Endometrial microvascular endothelial cells (primary cell): ENCODE data around the gene SH3BGRL. TPM values are rescaled to one million over a fixed set of nuclear protein-coding genes. Genes with fewer than 3 reads are reported as not detected.

Experiments
- in situ Hi-C: cut with HindIII; loops from 2 replicates; pipeline ENCODE4 v1.10.0; 2017; ENCODE audit warnings: low sequenced_read_pairs, low pct_unique_long_range_greater_than_20kb; ENCODE audit errors: inconsistent ontology term
- total RNA-seq: library from RNA; depleted of rRNA; stranded (reverse); fragments of >200 nt; gene quantifications from one replicate; pipeline ENCODE4 v1.2.3, GENCODE V29; 2015; ENCODE audit errors: inconsistent ontology term

SH3BGRL gene
- total RNA-seq, result 66.6 TPM

GRCh38 chrX:81201671-81202455 lies at the start of gene SH3BGRL, which contains the start of gene HMGN5:
Gene SH3BGRL (plus strand): TSS chrX:81202102. CDS start chrX:81202201, 99 bp downstream.
Gene HMGN5 (minus strand): TSS chrX:81201913. CDS start chrX:81121549, 80,364 bp downstream.
- in situ Hi-C loops, result no loop called here

GRCh38 chrX:81168391-81168790 lies 33.5 kb upstream of the SH3BGRL start:
- in situ Hi-C loops, result no loop called here

- in situ Hi-C loops, result no loop called here
Observed at GRCh38 chrX:81174286-81174685, 27.6 kb upstream of the SH3BGRL start.

- in situ Hi-C loops, result no loop called here
Observed at GRCh38 chrX:81195259-81195658, 6.6 kb upstream of the SH3BGRL start.

- in situ Hi-C loops, result no loop called here
Observed at GRCh38 chrX:81195712-81196111, 6.2 kb upstream of the SH3BGRL start.

DNA sequence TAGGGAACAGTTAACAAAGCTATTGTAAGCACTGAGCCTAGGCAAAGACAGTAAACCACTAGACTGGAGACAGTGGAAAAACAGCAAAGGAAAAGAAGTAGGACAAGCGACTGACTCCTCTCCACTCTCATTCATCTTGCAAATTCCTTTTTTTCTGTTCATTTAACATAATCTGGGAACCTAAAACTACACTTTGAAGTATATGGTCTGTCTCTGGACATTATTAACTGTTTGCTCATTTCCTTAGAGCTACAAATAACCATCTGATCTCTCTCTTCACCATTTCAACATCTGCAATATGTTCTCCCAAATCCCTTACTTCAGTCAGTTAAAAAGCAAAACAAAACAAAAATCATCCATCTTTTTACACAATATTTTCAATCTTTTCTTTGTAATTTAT lies 831 bp upstream of the SH3BGRL start:
- in situ Hi-C loops, result no loop called here

- in situ Hi-C loops, result no loop called here
Observed at GRCh38 chrX:81202456-81202819, 536 bp downstream of the SH3BGRL start.

DNA sequence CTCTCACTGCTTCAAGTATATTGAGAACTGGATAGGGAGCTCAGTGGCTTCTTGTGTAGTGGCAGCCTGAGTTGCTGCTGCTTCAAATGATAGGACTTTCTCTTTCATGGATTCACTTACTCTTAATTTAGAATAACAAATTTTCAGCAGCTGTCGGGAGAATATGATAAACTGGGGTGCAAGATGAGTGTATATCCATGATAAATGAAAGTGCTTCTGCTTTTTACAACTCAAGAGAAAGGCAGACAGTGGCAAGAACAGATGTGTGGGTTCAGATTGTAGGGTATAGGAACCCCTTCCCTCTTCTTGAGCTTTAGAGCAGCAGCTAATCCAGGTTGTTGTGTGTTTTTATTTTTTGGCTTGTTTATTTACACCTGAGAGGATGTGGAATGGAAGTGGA lies 1.0 kb downstream of the SH3BGRL start:
- in situ Hi-C loops, result no loop called here

GRCh38 chrX:81205551-81205950 lies 3.6 kb downstream of the SH3BGRL start:
- in situ Hi-C loops, result no loop called here

- in situ Hi-C loops, result no loop called here
Observed at GRCh38 chrX:81206476-81206875, 4.6 kb downstream of the SH3BGRL start.

DNA sequence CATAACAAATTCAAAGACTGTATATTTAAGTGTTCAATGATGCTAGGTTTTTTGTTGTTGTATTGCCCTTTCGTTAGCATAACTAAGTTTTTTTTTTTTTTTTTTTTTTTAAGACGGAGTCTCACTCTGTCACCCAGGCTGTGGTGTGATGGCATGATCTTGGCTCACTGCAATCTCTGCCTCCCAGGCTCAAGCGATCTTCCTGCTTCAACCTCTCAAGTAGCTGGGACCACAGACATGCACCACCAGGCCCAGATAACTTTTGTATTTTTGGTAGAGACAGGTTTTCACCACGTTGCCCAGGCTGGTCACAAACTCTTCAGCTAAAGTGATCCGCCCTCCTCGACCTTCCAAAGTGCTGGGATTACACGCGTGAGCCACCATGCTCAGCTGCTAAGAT lies 7.0 kb downstream of the SH3BGRL start:
- in situ Hi-C loops, result no loop called here

- in situ Hi-C loops, result no loop called here
Observed at GRCh38 chrX:81215685-81216084, 13.8 kb downstream of the SH3BGRL start.

- in situ Hi-C loops, result no loop called here
Observed at GRCh38 chrX:81229229-81229628, 27.3 kb downstream of the SH3BGRL start.

DNA sequence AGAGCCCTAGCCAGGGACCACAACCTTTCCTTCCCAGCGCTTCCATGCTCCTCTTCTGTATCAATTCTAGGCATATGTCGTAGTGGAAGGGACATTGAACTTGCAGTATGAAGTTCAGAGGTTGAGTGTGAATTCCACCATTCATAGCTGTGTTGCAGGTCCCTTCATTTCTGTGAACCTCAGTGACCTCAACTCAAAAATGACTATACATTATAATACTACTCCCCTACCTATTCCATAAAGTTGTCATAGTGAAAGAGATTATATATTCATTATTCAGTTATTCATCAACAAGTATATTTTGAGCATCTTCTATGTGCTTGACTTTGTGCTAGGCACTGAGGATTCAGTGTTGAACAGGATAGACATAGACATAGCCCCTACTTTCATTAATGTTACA lies 28.0 kb downstream of the SH3BGRL start:
- in situ Hi-C loops, result no loop called here

DNA sequence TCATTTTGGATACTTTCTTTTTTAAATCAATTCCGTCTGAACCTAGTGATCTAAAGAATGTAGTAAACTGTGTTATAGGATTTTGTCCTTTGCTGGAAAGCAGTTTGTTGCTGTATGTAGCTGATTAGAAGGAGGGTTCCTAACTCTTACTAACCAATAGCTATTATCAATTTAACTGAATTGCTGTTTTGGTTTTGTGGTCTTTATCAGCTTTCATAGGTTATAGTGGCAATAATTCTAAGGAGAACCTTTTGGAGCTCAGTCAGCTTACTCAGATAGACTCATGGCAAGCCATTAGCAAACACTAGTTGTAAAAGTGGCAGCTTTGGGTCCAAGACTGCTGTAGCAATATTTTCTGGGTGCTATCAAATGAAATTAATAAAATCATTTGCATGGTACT lies 29.6 kb downstream of the SH3BGRL start:
- in situ Hi-C loops, result no loop called here

- in situ Hi-C loops, result no loop called here
Observed at GRCh38 chrX:81232218-81232617, 30.3 kb downstream of the SH3BGRL start.

DNA sequence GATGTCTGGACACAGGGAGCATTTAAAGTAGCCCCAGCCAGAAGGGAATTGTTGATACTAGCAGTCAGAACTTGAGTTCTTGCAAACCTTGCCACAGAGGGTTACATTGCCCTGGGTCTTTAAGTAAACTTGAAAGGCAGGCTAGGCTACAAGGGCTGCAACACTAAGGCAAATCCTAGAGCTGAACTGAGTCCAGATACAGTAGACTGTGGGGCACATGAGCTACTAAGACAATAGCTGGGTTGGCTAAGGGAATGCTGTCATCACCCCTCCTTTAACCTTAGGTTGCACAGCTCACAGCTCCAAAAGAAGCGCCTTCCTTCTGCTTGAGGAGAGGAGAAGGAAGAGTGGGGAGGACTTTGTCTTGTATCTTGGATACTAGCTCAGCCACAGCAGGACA lies 35.6 kb downstream of the SH3BGRL start:
- in situ Hi-C loops, result no loop called here

DNA sequence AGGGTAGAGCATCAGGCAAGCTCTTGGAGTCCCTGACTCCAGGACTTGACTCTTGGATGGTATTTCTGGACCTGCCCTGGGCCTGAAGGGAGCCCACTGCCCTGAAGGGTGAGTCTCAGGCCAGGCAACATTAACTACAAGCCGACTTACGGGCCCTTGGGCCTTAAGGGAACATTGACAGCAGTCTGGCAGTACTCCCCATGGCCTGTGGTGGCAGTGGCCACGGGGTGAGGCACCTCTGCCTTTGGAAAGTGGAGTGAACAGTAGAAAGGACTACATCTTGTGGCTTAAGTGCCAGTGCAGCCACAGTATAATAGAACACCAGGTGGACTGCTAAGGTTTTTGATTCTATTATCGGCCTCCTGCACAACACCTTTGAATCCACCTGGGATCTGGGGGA lies 36.3 kb downstream of the SH3BGRL start:
- in situ Hi-C loops, result no loop called here

GRCh38 chrX:81240701-81241331 lies 38.9 kb downstream of the SH3BGRL start:
- in situ Hi-C loops, result no loop called here

DNA sequence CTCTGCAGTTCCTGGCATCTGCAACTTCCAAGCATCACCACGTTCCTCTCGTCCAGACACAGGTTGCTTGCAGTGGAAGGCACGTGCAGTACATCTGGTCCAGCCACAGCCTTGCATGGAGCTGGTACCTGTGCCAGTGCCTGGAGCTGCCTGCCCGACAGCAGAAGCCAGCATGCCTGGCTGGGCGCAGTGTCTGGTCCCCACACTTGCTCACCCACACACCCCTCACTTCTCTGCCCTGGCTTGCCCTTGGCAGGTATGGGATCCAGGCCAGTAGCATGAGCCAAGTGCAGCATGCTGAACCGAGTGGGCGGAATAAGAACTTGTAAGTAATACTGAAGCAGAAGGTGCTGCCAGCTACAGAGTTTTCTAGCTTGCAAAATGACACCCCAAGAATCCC lies 39.9 kb downstream of the SH3BGRL start:
- in situ Hi-C loops, result no loop called here
